ENCODE measurements around the gene PHLPP1. TPM values are rescaled to one million over a fixed set of nuclear protein-coding genes. Genes with fewer than 3 reads are reported as not detected.

The PHLPP1 gene
- total and polyA plus RNA-seq, 2 of the 13 experiments (the other 11 are each of a cell fraction or from before 2014, with no cell fraction given): 9.8 to 18.5 TPM

DNA sequence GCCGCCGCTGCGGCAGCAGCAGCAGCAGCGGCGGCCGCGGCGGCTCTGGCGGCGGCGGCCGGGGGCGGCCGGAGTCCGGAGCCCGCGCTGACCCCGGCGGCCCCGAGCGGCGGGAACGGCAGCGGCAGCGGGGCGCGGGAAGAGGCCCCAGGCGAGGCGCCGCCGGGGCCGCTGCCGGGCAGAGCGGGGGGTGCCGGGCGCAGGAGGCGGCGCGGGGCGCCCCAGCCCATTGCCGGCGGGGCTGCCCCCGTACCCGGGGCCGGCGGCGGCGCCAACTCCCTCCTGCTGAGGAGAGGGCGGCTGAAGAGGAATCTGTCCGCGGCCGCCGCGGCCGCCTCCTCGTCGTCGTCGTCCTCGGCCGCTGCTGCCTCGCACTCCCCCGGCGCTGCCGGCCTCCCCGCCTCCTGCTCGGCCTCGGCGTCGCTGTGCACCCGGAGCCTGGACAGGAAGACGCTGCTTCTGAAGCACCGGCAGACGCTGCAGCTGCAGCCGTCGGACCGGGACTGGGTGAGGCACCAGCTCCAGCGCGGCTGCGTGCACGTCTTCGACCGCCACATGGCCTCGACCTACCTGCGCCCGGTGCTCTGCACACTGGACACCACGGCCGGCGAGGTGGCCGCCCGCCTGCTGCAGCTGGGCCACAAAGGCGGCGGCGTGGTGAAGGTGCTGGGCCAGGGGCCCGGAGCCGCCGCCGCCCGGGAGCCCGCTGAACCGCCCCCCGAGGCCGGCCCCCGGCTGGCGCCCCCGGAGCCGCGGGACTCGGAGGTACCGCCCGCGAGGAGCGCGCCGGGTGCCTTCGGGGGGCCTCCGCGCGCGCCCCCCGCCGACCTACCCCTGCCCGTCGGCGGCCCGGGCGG is 646 bp downstream of the PHLPP1 start (continued):
- TF ChIP-seq, protein P1, sequence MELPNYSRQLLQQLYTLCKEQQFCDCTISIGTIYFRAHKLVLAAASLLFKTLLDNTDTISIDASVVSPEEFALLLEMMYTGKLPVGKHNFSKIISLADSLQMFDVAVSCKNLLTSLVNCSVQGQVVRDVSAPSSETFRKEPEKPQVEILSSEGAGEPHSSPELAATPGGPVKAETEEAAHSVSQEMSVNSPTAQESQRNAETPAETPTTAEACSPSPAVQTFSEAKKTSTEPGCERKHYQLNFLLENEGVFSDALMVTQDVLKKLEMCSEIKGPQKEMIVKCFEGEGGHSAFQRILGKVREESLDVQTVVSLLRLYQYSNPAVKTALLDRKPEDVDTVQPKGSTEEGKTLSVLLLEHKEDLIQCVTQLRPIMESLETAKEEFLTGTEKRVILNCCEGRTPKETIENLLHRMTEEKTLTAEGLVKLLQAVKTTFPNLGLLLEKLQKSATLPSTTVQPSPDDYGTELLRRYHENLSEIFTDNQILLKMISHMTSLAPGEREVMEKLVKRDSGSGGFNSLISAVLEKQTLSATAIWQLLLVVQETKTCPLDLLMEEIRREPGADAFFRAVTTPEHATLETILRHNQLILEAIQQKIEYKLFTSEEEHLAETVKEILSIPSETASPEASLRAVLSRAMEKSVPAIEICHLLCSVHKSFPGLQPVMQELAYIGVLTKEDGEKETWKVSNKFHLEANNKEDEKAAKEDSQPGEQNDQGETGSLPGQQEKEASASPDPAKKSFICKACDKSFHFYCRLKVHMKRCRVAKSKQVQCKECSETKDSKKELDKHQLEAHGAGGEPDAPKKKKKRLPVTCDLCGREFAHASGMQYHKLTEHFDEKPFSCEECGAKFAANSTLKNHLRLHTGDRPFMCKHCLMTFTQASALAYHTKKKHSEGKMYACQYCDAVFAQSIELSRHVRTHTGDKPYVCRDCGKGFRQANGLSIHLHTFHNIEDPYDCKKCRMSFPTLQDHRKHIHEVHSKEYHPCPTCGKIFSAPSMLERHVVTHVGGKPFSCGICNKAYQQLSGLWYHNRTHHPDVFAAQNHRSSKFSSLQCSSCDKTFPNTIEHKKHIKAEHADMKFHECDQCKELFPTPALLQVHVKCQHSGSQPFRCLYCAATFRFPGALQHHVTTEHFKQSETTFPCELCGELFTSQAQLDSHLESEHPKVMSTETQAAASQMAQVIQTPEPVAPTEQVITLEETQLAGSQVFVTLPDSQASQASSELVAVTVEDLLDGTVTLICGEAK (IDR thresholded peaks at IDR 0.05): no peak
- TF ChIP-seq, protein P1 (CRISPR knock-in tag; IDR thresholded peaks at IDR 0.05): 0 out of 2 replicates have a peak, but pooled peaks have one; percentile 34
- no peak for TF ChIP-seq ZNF652 (CRISPR knock-in tag; IDR thresholded peaks at IDR 0.05; ENCODE audit: borderline replicate concordance, low read depth)
- no peak for TF ChIP-seq NFYB (CRISPR knock-in tag; IDR thresholded peaks at IDR 0.05)
- TF ChIP-seq ZNF737 (CRISPR knock-in tag; IDR thresholded peaks at IDR 0.05; ENCODE audit: borderline replicate concordance): no peak
- TF ChIP-seq, protein P2, sequence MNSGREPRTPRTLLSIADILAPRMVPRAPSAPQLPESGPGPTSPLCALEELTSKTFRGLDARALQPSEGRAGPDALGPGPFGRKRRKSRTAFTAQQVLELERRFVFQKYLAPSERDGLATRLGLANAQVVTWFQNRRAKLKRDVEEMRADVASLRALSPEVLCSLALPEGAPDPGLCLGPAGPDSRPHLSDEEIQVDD (CRISPR knock-in tag; IDR thresholded peaks at IDR 0.05; ENCODE audit: borderline replicate concordance): no peak
- TF ChIP-seq SMARCE1 (IDR thresholded peaks at IDR 0.05; ENCODE audit: borderline replicate concordance): no peak
- TF ChIP-seq JUND (CRISPR knock-in tag; IDR thresholded peaks at IDR 0.05): no peak
- no peak for TF ChIP-seq HDAC2 (CRISPR knock-in tag; IDR thresholded peaks at IDR 0.05)
- TF ChIP-seq SP140L (CRISPR knock-in tag; IDR thresholded peaks at IDR 0.05; ENCODE audit: borderline replicate concordance): no peak
- TF ChIP-seq, protein P3, sequence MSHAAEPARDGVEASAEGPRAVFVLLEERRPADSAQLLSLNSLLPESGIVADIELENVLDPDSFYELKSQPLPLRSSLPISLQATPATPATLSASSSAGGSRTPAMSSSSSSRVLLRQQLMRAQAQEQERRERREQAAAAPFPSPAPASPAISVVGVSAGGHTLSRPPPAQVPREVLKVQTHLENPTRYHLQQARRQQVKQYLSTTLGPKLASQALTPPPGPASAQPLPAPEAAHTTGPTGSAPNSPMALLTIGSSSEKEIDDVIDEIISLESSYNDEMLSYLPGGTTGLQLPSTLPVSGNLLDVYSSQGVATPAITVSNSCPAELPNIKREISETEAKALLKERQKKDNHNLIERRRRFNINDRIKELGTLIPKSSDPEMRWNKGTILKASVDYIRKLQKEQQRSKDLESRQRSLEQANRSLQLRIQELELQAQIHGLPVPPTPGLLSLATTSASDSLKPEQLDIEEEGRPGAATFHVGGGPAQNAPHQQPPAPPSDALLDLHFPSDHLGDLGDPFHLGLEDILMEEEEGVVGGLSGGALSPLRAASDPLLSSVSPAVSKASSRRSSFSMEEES (CRISPR knock-in tag; IDR thresholded peaks at IDR 0.05): no peak
- TF ChIP-seq YY1 (IDR thresholded peaks at IDR 0.05; ENCODE audit: insufficient read depth, insufficient replicate concordance, low read depth, low read length): peak; percentile 12
- TF ChIP-seq CBX5 (CRISPR knock-in tag; IDR thresholded peaks at IDR 0.05; ENCODE audit: borderline replicate concordance): no peak
- no peak for TF ChIP-seq REL (CRISPR knock-in tag; conservative IDR thresholded peaks at IDR 0.05)
- TF ChIP-seq TCF7 (IDR thresholded peaks at IDR 0.05; ENCODE audit: low read depth): no peak
- TF ChIP-seq AGO2 (optimal IDR thresholded peaks at IDR 0.05; ENCODE audit: low read depth, low read length): no peak
- TF ChIP-seq HNRNPLL (IDR thresholded peaks at IDR 0.05; ENCODE audit: low read depth, low read length, poor library complexity, severe bottlenecking): no peak
- TF ChIP-seq, protein P4, sequence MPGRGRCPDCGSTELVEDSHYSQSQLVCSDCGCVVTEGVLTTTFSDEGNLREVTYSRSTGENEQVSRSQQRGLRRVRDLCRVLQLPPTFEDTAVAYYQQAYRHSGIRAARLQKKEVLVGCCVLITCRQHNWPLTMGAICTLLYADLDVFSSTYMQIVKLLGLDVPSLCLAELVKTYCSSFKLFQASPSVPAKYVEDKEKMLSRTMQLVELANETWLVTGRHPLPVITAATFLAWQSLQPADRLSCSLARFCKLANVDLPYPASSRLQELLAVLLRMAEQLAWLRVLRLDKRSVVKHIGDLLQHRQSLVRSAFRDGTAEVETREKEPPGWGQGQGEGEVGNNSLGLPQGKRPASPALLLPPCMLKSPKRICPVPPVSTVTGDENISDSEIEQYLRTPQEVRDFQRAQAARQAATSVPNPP (CRISPR knock-in tag; IDR thresholded peaks at IDR 0.05): no peak
